GM12891 (cell line): ENCODE results near the gene ALDH7A1.
A peak's percentile ranks its signal among the peaks of the same experiment; 100 is the strongest.
"Not testable (repeated sequence)": the region's sequence is repeated elsewhere in the genome, so short reads cannot be mapped to it uniquely, and the experiment has no call there.

Experiments
- DNase-seq: peaks from one replicate; pipeline ENCODE4 v3.0.0; 2011; ENCODE audit warnings: low spot score; ENCODE audit not compliant: insufficient read length
- FAIRE-seq: peaks from 2 replicates; lab custom pipeline; 2011; peaks lifted over from hg19 to GRCh38; lab: Jason Lieb, UNC
- PAX5 ChIP-seq: IDR thresholded peaks from 2 replicates; pipeline ENCODE4 v1.6.1; 2011; ENCODE audit warnings: low read length, moderate library complexity, mild to moderate bottlenecking; ENCODE audit not compliant: insufficient read depth, severe bottlenecking
- POLR2A ChIP-seq: IDR thresholded peaks from 2 replicates; pipeline ENCODE4 v1.6.1; 2011; ENCODE audit warnings: low read depth, low read length, control low read depth
- POLR2AphosphoS5 ChIP-seq: IDR thresholded peaks from 2 replicates; pipeline ENCODE4 v1.6.1; 2011; ENCODE audit warnings: low read depth, low read length, control low read depth
- POU2F2 ChIP-seq: IDR thresholded peaks from 2 replicates; pipeline ENCODE4 v1.6.1; 2011; ENCODE audit warnings: low read depth, mild to moderate bottlenecking, control low read depth, low read length, moderate library complexity
- SPI1 ChIP-seq: IDR thresholded peaks from 2 replicates; pipeline ENCODE4 v1.6.1; 2011; ENCODE audit warnings: low read depth, low read length, control low read depth
- TAF1 ChIP-seq: IDR thresholded peaks from 2 replicates; pipeline ENCODE4 v1.6.1; 2011; ENCODE audit warnings: low read depth, low read length, control low read depth

Gene ALDH7A1

DNA sequence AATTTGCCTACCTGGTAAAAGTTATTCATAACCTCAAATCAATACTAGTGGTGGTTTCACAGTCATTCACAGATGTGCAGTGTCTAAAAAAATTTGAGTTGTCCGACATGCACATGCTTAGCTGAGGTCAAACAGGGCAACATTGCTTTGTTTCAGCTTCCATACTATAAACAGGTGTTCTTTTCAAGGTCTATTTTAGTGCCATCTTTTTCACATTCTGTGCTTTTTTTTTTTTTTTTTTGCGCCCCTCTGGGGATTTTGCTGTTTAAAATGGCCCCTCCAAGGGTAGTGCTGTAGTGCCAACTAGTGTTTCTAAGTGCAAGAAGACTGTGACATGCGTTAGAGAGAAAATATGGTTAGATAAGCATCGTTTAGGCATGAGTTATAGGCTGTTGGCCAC, 20.3 kb upstream of the ALDH7A1 start:
- peak; percentile 91 for FAIRE-seq
- DNase-seq, result no peak
- TF ChIP-seq POLR2AphosphoS5 (no peak), PAX5 (no peak), POLR2A (no peak), TAF1 (no peak)

DNA sequence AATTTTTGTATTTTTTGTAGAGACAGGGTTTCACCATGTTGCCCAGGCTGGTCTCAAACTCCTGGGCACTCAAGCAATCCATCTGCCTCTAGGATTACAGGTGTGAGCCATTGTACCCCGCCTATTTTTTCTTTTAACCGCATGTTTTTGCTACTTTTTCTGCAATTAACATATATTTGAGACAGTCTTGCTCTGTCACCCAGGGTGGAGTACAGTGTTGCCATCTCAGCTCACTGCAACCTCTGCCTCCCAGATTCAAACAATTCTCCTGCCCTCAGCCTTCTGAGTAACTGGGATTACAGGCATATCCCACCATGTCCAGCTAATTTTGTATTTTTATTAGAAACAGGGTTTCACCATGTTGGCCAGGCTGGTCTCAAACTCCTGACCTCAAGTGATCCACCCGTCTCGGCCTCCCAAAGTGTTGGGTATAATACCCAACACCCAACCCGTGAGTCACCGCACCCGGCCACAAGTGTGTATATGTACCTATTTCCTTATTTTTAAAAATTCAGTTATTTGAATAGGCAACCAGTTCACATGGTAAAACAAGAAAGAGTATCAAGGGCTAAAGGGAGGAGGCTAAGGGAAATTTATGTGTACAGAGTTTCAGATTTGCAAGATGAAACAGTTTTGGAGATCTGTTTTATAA, 19.0 kb upstream of the ALDH7A1 start:
- DNase-seq (no peak), FAIRE-seq (no peak)
- TF ChIP-seq POLR2A, result no peak

DNA sequence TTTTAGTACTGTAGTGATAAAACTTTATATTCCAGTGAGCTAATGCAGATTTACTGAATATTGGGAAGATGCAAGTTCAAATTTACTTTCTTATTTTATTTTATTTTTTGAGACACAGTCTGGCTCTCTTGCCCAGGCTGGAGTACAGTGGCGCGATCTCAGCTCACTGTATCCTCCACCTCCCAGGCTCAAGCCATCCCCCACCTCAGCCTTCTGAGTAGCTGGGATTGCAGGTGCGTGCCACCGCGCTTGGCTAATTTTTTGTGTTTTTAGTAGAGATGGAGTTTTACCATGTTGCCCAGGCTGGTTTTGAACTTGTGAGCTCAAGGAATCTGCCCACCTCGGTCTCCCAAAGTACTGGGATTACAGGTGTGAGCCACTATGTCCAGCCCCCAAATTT, 15.6 kb upstream of the ALDH7A1 start:
- FAIRE-seq (no peak), DNase-seq (no peak)
- TF ChIP-seq TAF1, result no peak

DNA sequence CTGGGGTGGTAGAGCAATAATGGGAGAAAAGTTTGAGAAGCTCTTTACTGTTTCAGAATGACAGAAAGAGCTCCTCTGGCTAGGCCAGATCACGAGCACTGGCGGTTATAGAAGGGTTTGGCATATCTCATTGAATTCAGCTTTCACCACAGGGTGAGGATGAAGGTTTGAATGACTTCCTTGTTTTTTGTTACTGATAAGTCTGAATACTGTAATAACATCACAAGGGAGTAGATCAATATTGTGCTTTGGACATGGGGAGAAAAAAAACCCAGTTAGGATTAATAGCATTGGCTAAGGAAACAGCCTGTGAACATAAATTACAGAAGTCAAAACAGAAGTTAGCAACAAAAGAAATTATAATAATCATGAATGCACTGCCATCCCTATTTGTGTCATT, 15.1 kb upstream of the ALDH7A1 start:
- DNase-seq, result no peak
- FAIRE-seq, result no peak
- TF ChIP-seq PAX5 (no peak), POLR2A (no peak), POU2F2 (no peak), TAF1 (no peak), SPI1 (no peak), POLR2AphosphoS5 (no peak)

DNA sequence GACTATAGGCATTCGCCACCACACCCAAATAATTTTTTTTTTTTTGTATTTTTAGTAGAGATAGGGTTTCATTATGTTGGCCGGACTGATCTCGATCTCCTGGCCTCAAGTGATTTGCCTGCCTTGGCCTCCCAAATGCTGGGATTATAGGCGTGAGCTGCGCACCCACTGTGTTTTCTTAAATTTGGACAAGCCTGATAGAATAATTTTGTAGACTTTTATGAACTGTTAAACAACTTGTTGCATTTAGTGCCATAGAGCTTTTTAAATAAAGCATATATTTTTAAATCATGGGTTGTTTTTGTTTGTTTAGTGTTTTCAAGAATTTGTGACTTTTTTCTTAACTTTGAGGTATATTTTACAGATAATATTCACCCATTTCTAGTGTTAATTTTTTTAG, 10.5 kb upstream of the ALDH7A1 start:
- FAIRE-seq, result no peak
- TF ChIP-seq SPI1 (no peak), PAX5 (no peak), TAF1 (no peak), POLR2A (no peak), POLR2AphosphoS5 (no peak), POU2F2 (no peak)
- DNase-seq, result no peak

DNA sequence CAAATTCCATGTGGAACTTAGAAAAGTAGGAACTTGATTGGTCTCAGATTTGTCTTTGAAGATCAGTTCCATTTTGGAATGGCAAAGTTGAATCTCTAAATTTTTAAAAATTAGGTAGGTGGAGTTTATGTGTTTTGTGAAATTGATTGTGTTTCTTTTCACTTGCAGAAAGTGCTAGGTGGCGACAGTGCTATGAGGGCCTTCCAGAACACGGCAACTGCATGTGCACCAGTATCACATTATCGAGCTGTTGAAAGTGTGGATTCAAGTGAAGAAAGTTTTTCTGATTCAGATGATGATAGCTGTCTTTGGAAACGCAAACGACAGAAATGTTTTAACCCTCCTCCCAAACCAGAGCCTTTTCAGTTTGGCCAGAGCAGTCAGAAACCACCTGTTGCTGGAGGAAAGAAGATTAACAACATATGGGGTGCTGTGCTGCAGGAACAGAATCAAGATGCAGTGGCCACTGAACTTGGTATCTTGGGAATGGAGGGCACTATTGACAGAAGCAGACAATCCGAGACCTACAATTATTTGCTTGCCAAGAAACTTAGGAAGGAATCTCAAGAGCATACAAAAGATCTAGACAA, 8.5 kb upstream of the ALDH7A1 start:
- FAIRE-seq, result no peak
- TF ChIP-seq POU2F2 (no peak), POLR2A (no peak), TAF1 (no peak), SPI1 (no peak), PAX5 (no peak), POLR2AphosphoS5 (no peak)

DNA sequence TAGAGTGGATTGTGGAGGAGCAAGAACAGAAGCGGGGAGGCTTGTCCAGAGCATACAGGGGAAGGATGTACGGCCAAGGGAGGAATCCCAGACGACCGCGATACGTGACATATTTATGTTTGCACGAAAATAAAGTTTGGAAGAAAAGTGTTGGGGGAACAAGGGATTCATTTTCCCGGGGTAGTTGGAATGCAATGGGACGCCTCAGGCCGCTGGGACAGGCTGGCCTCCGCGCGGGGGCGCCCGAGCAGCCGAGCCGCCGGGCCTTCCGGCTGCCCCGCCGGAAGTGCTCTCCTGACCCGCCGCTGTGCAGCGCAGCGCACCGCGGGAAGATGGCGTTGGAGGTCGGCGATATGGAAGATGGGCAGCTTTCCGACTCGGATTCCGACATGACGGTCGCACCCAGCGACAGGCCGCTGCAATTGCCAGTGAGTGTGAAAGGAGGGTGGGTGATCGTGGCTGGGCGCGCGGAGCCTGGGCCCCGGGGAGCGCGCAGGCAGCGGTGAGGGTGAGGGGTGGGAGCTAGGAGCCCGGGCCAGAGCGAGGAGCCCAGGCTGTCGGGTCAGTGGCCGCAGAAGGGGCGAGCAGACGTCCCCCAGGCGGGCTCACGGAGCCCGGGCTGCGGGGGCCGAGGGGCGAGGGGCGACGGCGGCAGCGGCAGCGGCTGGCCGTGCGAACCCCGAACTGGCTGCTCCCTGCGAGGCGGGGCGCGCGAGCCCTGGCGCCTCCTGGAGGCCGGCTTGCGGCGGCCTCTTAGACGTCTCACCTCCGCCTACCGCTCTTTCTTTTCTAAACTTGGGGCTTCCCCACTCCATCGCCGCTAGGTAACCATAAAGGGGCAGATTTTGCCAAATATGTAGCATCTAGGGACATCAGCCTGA, 5.9 kb upstream of the ALDH7A1 start, which contains the start of gene PHAX:
TSS of gene PHAX (plus strand) at position 317 of the 881 bp plus-strand sequence. CDS start at position 333, 16 bp downstream.
- DNase-seq, result peak; percentile 87
- peak; percentile 97 for FAIRE-seq
- TF ChIP-seq POLR2A, result peak; percentile 86
- peak; percentile 90 for TF ChIP-seq POLR2AphosphoS5
- TF ChIP-seq TAF1, result peak; percentile 91
- TF ChIP-seq PAX5, result no peak
- peak; percentile 78 for TF ChIP-seq POU2F2

More for the DNA sequence above, 8.5 kb upstream of the ALDH7A1 start:
- no peak for DNase-seq

DNA sequence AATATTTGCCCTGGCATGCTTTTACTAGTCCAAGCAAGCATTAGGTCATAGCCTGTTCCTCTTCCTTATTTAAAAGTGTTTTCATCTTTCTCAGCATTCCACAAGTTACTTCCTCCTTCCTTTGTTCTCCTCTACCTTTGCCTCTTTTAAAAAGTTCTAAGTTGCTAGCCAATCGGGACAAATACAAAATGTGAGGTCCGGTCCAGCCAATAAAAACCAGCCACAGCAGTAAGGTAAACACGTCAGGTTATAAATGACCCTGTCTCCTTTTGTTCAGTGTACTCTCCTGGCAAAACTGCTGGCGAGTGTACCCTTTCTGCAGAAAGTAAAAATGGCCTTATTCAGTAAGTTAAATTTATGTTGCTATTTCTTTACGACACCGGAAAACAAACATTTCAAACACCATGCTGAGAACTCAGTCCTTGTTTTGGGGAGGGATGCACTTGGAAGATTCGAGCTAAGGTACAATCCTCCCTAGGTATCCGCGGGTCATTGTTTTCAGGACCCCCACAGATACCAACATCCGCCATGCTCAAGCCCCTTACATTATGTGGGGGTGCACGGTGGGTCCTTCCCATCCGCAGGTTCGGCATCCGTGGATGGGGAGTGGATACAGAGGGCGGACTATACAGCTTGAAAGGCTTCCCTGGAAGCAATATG, 5.1 kb upstream of the ALDH7A1 start:
- FAIRE-seq, DNase-seq: not testable (repeated sequence)

DNA sequence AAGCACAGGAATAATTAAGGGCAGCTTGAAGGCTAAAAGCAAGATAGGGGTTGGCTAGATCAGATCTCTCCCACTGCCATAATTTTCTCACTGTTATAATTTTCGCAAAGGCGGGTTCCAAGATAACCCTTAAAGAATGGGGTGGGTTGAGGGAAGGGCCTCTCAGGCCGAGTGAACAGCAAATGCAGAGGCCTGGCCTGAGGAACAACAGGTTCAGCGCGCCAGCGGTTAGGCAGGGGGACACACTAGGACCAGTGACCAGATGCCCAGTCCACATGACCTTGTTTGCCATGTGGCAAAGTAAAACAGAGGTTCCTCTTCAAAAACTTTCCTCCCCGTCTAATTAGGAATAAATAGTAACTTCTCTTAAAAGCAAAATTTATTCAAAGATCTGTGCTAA, 4.5 kb upstream of the ALDH7A1 start:
- TF ChIP-seq POU2F2 (no peak), SPI1 (no peak), POLR2AphosphoS5 (no peak), POLR2A (no peak), TAF1 (no peak), PAX5 (no peak)
- DNase-seq (no peak), FAIRE-seq (peak; percentile 50)

DNA sequence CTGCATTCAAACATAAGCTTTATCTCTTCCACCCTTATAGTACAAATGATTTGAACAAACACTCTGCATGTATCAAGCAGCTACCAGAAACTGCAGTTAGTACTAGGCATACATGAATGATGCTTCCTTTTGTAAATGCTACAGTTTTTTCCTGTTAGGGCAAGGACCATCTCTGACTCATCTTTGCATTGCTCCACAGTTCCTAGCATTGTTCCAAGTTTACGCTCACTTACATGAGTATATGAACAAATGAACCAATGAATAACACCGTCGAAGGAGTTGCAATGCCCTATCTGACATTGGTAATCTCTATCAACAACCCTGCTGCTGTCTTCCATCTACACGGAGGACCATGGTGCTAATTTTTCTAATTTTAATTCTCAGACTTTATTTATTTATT, 2.1 kb upstream of the ALDH7A1 start:
- FAIRE-seq (no peak), DNase-seq (no peak)
- TF ChIP-seq POU2F2 (no peak), POLR2A (no peak), TAF1 (no peak), POLR2AphosphoS5 (no peak), SPI1 (no peak), PAX5 (no peak)
